ENCODE results near the gene ENAH. TPM values are rescaled to one million over a fixed set of nuclear protein-coding genes. Genes with fewer than 3 reads are reported as not detected.
A peak's percentile ranks its signal among the peaks of the same experiment; 100 is the strongest.

The ENAH gene
- total and polyA plus RNA-seq, 9 of the 15 experiments (the other 6 are each of a cell fraction or from before 2014, with no cell fraction given) = 0.03 to 1.2 (median 0.15) TPM

GRCh38 chr1:225454733-225455132 is 198.2 kb downstream of the ENAH start (continued):
- TF ChIP-seq KLF1 (tag; IDR thresholded peaks at IDR 0.05) (no peak), OTX1 (CRISPR knock-in tag; IDR thresholded peaks at IDR 0.05) (no peak), NCOA4 (IDR thresholded peaks at IDR 0.05; ENCODE audit: partially characterized antibody) (no peak), TFAM (CRISPR knock-in tag; conservative IDR thresholded peaks at IDR 0.05) (no peak), TCFL5 (CRISPR knock-in tag; conservative IDR thresholded peaks at IDR 0.05) (no peak), ZNF561 (CRISPR knock-in tag; conservative IDR thresholded peaks at IDR 0.05) (no peak), TBL1XR1 (IDR thresholded peaks at IDR 0.05; ENCODE audit: low read length in 2 of 2) (no peak), MEF2A (IDR thresholded peaks at IDR 0.05; ENCODE audit: control insufficient read depth, low read depth, low read length) (no peak), FIP1L1 (IDR thresholded peaks at IDR 0.05; ENCODE audit: low read depth, low read length, poor library complexity, severe bottlenecking) (no peak), KLF13 (tag; IDR thresholded peaks at IDR 0.05; ENCODE audit: borderline replicate concordance, low read depth) (no peak), FUS (optimal IDR thresholded peaks at IDR 0.05; ENCODE audit: low read depth, low read length) (no peak), POLR2G (IDR thresholded peaks at IDR 0.05; ENCODE audit: low read depth, low read length) (no peak), RBM14 (IDR thresholded peaks at IDR 0.05; ENCODE audit: borderline replicate concordance, insufficient read depth, low read depth, low read length) (no peak), GTF2E2 (tag; IDR thresholded peaks at IDR 0.05) (no peak), PML (IDR thresholded peaks at IDR 0.05; ENCODE audit: low read length) (no peak), RFX1 (IDR thresholded peaks at IDR 0.05) (no peak), RREB1 (CRISPR knock-in tag; IDR thresholded peaks at IDR 0.05) (no peak), SRF (CRISPR knock-in tag; IDR thresholded peaks at IDR 0.05) (no peak), FOS (IDR thresholded peaks at IDR 0.05; ENCODE audit: extremely low read depth, insufficient read length) (peak; percentile 68), FOXA1 (IDR thresholded peaks at IDR 0.05; ENCODE audit: borderline replicate concordance) (no peak)
- TF ChIP-seq, protein P1, sequence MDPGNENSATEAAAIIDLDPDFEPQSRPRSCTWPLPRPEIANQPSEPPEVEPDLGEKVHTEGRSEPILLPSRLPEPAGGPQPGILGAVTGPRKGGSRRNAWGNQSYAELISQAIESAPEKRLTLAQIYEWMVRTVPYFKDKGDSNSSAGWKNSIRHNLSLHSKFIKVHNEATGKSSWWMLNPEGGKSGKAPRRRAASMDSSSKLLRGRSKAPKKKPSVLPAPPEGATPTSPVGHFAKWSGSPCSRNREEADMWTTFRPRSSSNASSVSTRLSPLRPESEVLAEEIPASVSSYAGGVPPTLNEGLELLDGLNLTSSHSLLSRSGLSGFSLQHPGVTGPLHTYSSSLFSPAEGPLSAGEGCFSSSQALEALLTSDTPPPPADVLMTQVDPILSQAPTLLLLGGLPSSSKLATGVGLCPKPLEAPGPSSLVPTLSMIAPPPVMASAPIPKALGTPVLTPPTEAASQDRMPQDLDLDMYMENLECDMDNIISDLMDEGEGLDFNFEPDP (CRISPR knock-in tag; IDR thresholded peaks at IDR 0.05) = no peak
- TF ChIP-seq, protein P2, sequence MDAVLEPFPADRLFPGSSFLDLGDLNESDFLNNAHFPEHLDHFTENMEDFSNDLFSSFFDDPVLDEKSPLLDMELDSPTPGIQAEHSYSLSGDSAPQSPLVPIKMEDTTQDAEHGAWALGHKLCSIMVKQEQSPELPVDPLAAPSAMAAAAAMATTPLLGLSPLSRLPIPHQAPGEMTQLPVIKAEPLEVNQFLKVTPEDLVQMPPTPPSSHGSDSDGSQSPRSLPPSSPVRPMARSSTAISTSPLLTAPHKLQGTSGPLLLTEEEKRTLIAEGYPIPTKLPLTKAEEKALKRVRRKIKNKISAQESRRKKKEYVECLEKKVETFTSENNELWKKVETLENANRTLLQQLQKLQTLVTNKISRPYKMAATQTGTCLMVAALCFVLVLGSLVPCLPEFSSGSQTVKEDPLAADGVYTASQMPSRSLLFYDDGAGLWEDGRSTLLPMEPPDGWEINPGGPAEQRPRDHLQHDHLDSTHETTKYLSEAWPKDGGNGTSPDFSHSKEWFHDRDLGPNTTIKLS (IDR thresholded peaks at IDR 0.05; ENCODE audit: borderline replicate concordance, low read depth) = no peak
